Measurements from ENCODE around the gene IDE.

IDE gene

GRCh38 chr10:92562424-92562823 lies 11.5 kb downstream of the IDE start:
- H4K20me1 ChIP-seq (ENCODE audit: insufficient read depth, low read length, poor library complexity, severe bottlenecking) = no peaks in the 10 kb centered on the region

GRCh38 chr10:92559046-92559445 lies 14.8 kb downstream of the IDE start:
- TF ChIP-seq EZH2phosphoT487 (IDR thresholded peaks at IDR 0.05; ENCODE audit: borderline replicate concordance) (no peak), CTCF (conservative IDR thresholded peaks at IDR 0.05; ENCODE audit: low read length) (no peak)
- no peaks in the 10 kb centered on the region for H3F3A ChIP-seq (ENCODE audit: low read depth)
- H3K36me3 ChIP-seq (ENCODE audit: insufficient read depth, low read length) = peaks cover 28% of the 10 kb centered on the region

More at GRCh38 chr10:92562424-92562823, 11.5 kb downstream of the IDE start:
- Histone ChIP-seq H3K9me3 (ENCODE audit: insufficient read depth, low read depth, low read length) (0 out of 2 replicates have a peak, but pooled peaks cover 5% of the 10 kb centered on the region), H3K9me2 (replicated peaks; ENCODE audit: low read depth, low read length) (no peaks in the 10 kb centered on the region), H3K79me2 (ENCODE audit: insufficient read depth, low read length) (peaks cover 38% of the 10 kb centered on the region; the same call in 1 of the 2 replicates), H3K9ac (ENCODE audit: low read depth, low read length, poor library complexity, severe bottlenecking) (no peak overlapping the region), H2AFZ (ENCODE audit: low read length) (no peak overlapping the region), H3K4me1 (ENCODE audit: insufficient read depth, low read length, poor library complexity, severe bottlenecking) (peaks cover 10% of the 10 kb centered on the region), H3K4me2 (ENCODE audit: low read depth, low read length, poor library complexity, severe bottlenecking) (no peak overlapping the region), H3K4me3 (ENCODE audit: low read length, poor library complexity, severe bottlenecking) (no peak overlapping the region), H3F3A (ENCODE audit: low read depth) (no peaks in the 10 kb centered on the region), H3K36me3 (ENCODE audit: insufficient read depth, low read length) (peaks cover 17% of the 10 kb centered on the region), H3K27me3 (ENCODE audit: insufficient read depth, low read length, poor library complexity, severe bottlenecking) (no peaks in the 10 kb centered on the region)
- no peak for TF ChIP-seq CTCF (conservative IDR thresholded peaks at IDR 0.05; ENCODE audit: low read length)
- TF ChIP-seq EZH2phosphoT487 (IDR thresholded peaks at IDR 0.05; ENCODE audit: borderline replicate concordance) = no peak

GRCh38 chr10:92553959-92554358 lies 19.9 kb downstream of the IDE start:
- H3K4me3 ChIP-seq (ENCODE audit: low read length, poor library complexity, severe bottlenecking) = no peak overlapping the region
- H3K36me3 ChIP-seq (ENCODE audit: insufficient read depth, low read length) = peaks cover 15% of the 10 kb centered on the region
- no peak for TF ChIP-seq EZH2phosphoT487 (IDR thresholded peaks at IDR 0.05; ENCODE audit: borderline replicate concordance)
- no peak for TF ChIP-seq CTCF (conservative IDR thresholded peaks at IDR 0.05; ENCODE audit: low read length)
- H3K9ac ChIP-seq (ENCODE audit: low read depth, low read length, poor library complexity, severe bottlenecking) = no peak overlapping the region
- no peaks in the 10 kb centered on the region for H3K27me3 ChIP-seq (ENCODE audit: insufficient read depth, low read length, poor library complexity, severe bottlenecking)
- no peak overlapping the region for H2AFZ ChIP-seq (ENCODE audit: low read length)
- H4K20me1 ChIP-seq (ENCODE audit: insufficient read depth, low read length, poor library complexity, severe bottlenecking) = no peaks in the 10 kb centered on the region
- H3K9me2 ChIP-seq (replicated peaks; ENCODE audit: low read depth, low read length) = no peaks in the 10 kb centered on the region
- H3K9me3 ChIP-seq (ENCODE audit: insufficient read depth, low read depth, low read length) = no peaks in the 10 kb centered on the region; the same call in 1 of the 2 replicates
- no peaks in the 10 kb centered on the region for H3F3A ChIP-seq (ENCODE audit: low read depth)
- no peaks in the 10 kb centered on the region for H3K4me1 ChIP-seq (ENCODE audit: insufficient read depth, low read length, poor library complexity, severe bottlenecking)
- no peak overlapping the region for H3K4me2 ChIP-seq (ENCODE audit: low read depth, low read length, poor library complexity, severe bottlenecking)
- no peaks in the 10 kb centered on the region; the same call in 1 of the 2 replicates for H3K79me2 ChIP-seq (ENCODE audit: insufficient read depth, low read length)

More at GRCh38 chr10:92559046-92559445, 14.8 kb downstream of the IDE start:
- Histone ChIP-seq H3K4me3 (ENCODE audit: low read length, poor library complexity, severe bottlenecking) (no peak overlapping the region), H3K9me2 (replicated peaks; ENCODE audit: low read depth, low read length) (no peaks in the 10 kb centered on the region), H3K79me2 (ENCODE audit: insufficient read depth, low read length) (peaks cover 14% of the 10 kb centered on the region; the same call in 1 of the 2 replicates), H3K27me3 (ENCODE audit: insufficient read depth, low read length, poor library complexity, severe bottlenecking) (no peaks in the 10 kb centered on the region), H4K20me1 (ENCODE audit: insufficient read depth, low read length, poor library complexity, severe bottlenecking) (no peaks in the 10 kb centered on the region), H3K4me2 (ENCODE audit: low read depth, low read length, poor library complexity, severe bottlenecking) (no peak overlapping the region), H3K9me3 (ENCODE audit: insufficient read depth, low read depth, low read length) (peaks cover 5% of the 10 kb centered on the region; the same call in 1 of the 2 replicates), H3K4me1 (ENCODE audit: insufficient read depth, low read length, poor library complexity, severe bottlenecking) (no peaks in the 10 kb centered on the region), H3K9ac (ENCODE audit: low read depth, low read length, poor library complexity, severe bottlenecking) (no peak overlapping the region), H2AFZ (ENCODE audit: low read length) (no peak overlapping the region)
